ENCODE results near the gene POLR2B. TPM values are rescaled to one million over a fixed set of nuclear protein-coding genes. Genes with fewer than 3 reads are reported as not detected.
A peak's percentile ranks its signal among the peaks of the same experiment; 100 is the strongest.

POLR2B gene
- polyA plus RNA-seq, 1 experiment = 44.6 TPM

DNA sequence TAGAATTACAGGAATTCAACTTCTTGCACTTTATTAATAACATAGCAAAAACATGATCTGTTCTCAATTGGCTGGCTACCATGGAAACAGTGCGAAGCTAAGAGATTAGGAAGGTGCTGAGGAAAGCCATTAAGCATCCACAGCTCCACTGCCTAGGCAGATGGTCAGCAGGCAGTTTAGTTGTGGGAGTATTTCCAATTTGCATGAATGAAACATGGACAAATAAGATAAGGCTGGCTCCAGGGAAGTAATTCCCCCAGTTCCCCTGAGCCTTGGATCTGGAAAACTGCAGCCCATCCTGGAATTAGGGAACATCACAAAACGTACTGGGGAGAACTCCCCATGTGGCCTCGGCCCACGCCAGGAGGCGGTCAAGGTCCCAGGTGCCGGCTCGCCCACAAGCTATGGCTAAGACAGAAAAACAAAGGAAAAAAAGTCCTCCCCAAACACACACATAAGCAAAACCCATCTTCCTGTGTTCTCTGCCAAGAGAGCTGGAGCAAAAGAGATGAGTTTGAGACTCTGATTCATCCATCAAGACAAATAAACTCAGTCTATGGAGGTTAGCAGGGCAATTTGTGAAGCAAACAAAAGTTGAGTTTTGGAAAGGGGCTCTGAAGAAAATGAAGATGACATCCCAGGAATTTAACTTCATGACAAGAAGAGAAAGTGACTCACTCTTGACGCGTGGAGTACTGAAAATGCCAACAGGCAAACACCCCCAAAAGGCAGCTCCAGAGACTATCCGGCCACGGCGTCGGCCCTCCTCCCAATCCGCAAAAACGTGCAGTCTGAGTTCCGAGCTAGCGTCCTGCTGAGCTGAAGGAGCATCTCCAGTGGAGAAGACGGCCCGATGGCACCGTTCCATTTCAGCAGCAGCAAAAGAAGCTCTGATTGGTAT, 86.4 kb downstream of the POLR2B start:
- ChIA-PET POLR2A (interaction anchor here (0.6 to 0.7 kb wide), 2 partner anchors 10 to 134 kb away, joined by 4 to 6 read pairs; no protein-coding TSS in a partner anchor), CTCF (interaction anchor here (1.0 to 2.0 kb wide), 4 partner anchors 27 to 100 kb away, joined by 3 to 7 read pairs (median 4); no protein-coding TSS in a partner anchor)
- H3K27me3 ChIP-seq (ENCODE audit: control insufficient read depth, insufficient read depth, low read length) = no peaks in the 10 kb centered on the region
- H3K36me3 ChIP-seq (ENCODE audit: control insufficient read depth, insufficient read depth, low read length) = no peaks in the 10 kb centered on the region
- peak; percentile 73 for DNase-seq (ENCODE audit: low read depth)
- H3K4me3 ChIP-seq (ENCODE audit: low read depth, low read length) = no peak overlapping the region
- no peak for TF ChIP-seq CTCF (IDR thresholded peaks at IDR 0.05; ENCODE audit: insufficient read depth, low read depth, low read length)

GRCh38 chr4:57065730-57066482, 87.2 kb downstream of the POLR2B start:
- CTCF ChIA-PET = interaction anchor here (1.0 to 2.0 kb wide), 2 partner anchors 28 to 50 kb away, joined by 4 to 7 read pairs; no protein-coding TSS in a partner anchor

GRCh38 chr4:57068237-57068981, 89.7 kb downstream of the POLR2B start:
- ChIA-PET POLR2A (no interaction called here), CTCF (interaction anchor here (0.6 to 0.7 kb wide), 2 partner anchors 34 to 372 kb away, joined by 3 to 4 read pairs; no protein-coding TSS in a partner anchor)
- no peak overlapping the region for H3K4me3 ChIP-seq (ENCODE audit: low read depth, low read length)
- no peak for DNase-seq (ENCODE audit: low read depth)
- TF ChIP-seq CTCF (IDR thresholded peaks at IDR 0.05; ENCODE audit: insufficient read depth, low read depth, low read length) = no peak
- no peaks in the 10 kb centered on the region for H3K36me3 ChIP-seq (ENCODE audit: control insufficient read depth, insufficient read depth, low read length)
- no peaks in the 10 kb centered on the region for H3K27me3 ChIP-seq (ENCODE audit: control insufficient read depth, insufficient read depth, low read length)

More at GRCh38 chr4:57065730-57066482, 87.2 kb downstream of the POLR2B start:
- H3K4me3 ChIP-seq (ENCODE audit: low read depth, low read length) = no peak overlapping the region
- DNase-seq (ENCODE audit: low read depth) = no peak
- no peaks in the 10 kb centered on the region for H3K27me3 ChIP-seq (ENCODE audit: control insufficient read depth, insufficient read depth, low read length)
- H3K36me3 ChIP-seq (ENCODE audit: control insufficient read depth, insufficient read depth, low read length) = no peaks in the 10 kb centered on the region
- POLR2A ChIA-PET = no interaction called here
- TF ChIP-seq CTCF (IDR thresholded peaks at IDR 0.05; ENCODE audit: insufficient read depth, low read depth, low read length) = no peak

DNA sequence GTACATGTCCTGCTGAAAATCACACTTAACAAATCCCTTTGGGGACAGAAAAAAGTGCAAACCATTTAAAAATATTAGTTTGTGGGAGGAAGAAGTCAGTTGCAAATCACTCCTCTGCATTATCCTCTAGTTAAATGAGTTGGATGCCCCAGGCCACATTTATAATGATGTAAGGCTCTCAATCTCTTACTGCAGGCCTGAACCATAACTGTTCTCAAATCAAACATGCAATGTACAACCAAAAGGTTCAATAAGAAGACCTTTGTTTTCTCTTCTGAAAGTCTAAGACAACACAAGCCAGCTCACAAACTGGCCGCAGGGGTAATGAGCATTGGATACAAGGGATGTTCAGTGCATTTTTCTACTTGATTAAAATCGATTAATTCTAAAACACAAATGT, 91.8 kb downstream of the POLR2B start:
- POLR2A ChIA-PET = no interaction called here
- no peak for DNase-seq (ENCODE audit: low read depth)
- no peaks in the 10 kb centered on the region for H3K36me3 ChIP-seq (ENCODE audit: control insufficient read depth, insufficient read depth, low read length)
- CTCF ChIA-PET = no interaction called here
- no peak overlapping the region for H3K4me3 ChIP-seq (ENCODE audit: low read depth, low read length)
- no peaks in the 10 kb centered on the region for H3K27me3 ChIP-seq (ENCODE audit: control insufficient read depth, insufficient read depth, low read length)
- no peak for TF ChIP-seq CTCF (IDR thresholded peaks at IDR 0.05; ENCODE audit: insufficient read depth, low read depth, low read length)

Measured in BJ (cell line).